Activated CD4-positive, alpha-beta T cell treated with anti-CD3 and anti-CD28 coated beads, Interleukin-2, amount 50 U/mL, for 1 hour (primary cell): ENCODE data around the gene C9.
"Not testable (repeated sequence)": the region's sequence is repeated elsewhere in the genome, so short reads cannot be mapped to it uniquely, and the experiment has no call there.

Source experiments
- DNase-seq: peaks from one replicate; pipeline ENCODE4 v3.0.0-alpha.2; 2020

C9 gene

DNA sequence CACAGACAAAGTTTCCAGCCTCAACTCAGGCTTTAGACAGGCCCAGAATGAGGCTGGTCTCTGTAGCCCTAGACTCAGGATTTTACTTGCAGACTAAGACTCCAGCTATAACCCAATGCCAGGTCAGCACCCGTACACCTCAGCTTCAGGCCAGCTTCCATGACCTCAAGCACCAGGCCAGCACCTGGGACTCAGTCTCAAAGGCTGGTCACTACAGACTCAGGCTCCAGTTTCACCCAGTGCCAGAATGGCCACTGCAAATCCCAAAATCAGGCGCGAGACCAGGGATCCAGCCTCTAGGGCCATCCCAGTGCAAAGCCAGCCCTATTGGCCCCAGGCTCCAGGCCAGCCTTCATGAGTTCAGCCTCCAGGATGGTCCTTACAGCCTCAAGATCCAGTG, 44.9 kb downstream of the C9 start:
- DNase-seq: no peak

DNA sequence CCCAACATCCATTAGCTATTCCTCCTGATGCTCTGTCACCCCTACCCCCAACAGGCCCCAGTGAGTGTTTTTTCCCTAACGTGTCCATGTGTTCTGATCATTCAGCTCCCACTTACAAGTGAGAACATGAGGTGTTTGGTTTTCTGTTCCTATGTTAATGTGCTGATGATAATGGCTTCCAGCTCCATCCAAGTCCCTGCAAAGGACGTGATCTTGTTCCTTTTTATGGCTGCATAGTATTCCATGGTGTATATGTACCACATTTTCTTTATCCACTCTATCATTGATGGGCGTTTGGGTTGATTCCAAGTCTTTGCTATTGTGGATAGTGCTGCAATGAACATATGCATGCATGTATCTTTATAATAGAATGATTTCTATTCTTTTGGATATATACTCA, 47.8 kb downstream of the C9 start:
- DNase-seq: not testable (repeated sequence)

DNA sequence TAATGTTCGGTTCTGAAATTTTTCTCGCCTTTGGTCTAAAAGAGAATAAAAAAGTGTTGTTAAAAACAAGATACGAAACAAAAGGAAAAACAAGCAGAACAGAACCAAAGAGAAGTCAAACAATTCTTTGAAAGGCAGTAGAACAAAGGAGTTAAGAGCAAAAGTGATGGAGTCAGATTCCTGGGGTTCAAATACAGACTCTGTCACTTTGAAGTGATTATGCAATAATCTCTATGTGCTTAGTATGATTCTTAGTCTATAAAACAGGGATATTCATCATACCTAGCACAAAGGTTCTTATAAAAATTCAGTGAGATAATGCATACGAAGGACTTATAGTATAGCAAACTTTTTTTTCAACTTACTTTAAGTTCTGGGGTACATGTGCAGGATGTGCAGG, 48.3 kb downstream of the C9 start:
- no peak for DNase-seq

DNA sequence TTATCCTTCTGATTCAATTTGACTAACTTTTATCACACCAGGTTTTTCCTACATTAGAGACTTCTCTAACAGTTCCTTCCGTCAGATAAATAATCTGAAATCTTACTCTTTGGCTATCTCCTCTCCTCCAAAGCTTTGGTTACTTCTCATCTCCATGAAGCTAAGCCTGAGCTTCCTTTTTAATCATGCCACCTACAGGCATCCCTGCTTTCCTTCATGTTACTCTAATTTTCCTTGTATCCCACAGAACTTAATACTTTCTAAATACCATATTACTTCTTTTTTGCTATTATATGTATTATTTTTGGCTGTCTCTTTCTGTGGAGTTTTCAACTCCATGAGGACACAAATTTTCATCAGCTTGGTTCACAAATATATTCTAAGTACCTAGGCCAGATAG, 49.7 kb downstream of the C9 start:
- DNase-seq: no peak

DNA sequence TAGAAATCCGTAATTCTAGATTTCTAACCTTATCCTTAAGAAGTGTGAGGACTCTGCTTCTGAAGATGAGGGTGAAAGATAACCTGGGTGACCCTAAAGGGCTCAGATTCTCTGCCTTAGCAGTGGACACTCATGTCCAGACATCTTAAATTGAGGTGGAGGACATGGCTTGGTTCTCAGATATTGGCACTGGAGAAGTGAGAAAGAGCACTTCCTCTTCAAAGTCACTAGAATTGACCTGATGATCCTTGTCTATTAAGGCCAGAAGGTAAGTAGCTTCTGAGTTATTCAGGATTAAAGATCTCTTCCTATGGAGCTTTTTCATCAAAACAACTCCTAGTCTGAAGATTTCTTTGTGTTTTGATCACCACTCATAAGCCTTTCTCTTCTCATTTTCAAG, 54.8 kb downstream of the C9 start:
- no peak for DNase-seq

DNA sequence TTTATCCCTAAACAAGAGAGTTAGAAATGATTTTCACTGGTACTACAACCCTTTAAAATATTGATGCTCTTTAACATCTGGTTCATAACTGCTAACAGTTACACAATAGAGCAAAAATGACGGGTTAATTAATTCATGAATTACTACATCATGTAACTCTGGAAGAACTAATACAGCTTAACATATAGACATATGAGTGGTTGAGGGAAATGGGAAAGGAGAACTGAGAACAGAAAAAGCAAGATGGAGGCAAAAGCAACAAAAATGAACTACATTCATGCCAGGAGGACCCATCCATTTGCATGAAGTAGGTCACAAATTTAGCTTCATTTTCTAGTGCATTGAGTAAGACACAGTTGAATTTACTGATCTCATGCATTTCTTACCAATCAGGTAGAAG, 61.8 kb downstream of the C9 start:
- DNase-seq: no peak

DNA sequence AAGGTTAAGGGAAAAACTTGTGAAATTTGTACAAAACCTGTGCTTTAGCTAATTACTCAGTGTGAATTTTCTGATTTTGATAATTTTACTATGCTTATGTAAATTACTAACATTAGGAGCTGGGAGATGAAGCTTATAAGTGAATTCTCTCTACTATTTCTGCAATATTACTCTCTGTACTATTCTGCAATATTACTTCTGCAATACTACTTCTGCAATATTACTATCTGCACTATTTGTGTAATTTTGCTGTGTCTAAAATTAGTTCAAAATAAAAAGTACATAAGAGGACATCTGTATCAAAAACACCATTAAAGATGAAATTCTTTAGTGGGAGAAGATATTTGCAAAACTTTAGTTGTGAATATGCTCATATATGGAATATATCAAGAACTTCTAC, 62.9 kb downstream of the C9 start:
- no peak for DNase-seq

DNA sequence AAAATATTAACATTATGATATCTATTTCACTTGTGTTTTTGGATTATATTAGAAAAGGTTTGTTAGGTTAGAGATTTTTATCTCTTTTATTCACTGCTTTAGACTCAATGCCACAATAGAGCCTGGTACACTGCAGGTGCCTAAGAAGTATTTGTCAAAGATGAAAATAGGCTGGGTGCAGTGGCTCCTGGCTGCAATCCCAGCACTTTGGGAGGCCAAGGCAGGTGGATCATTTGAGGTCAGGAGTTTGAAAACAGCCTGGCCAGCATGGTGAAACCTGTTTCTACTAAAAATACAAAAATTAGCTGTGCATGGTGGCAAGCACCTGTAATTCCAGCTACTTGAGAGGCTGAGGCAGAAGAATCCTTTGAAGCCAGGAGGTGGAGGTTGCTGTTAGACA, 64.3 kb downstream of the C9 start:
- no peak for DNase-seq

DNA sequence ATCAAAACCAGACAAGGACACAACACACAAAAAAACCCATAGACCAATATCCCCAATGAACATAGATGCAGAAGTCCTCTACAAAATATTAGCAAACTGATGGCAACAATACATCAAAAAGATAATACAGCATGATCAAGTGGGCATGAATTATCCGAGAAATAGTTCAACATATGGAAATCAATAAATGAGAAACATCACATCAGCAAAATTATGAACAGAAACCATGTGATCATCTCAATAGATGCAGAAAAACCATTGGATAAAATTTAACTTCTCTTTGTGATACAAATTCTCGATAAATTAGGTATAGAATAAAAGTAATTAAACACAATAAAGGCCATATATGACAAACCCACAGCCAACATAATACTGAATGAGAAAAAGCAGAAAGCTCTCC, 69.6 kb downstream of the C9 start:
- DNase-seq: no peak

DNA sequence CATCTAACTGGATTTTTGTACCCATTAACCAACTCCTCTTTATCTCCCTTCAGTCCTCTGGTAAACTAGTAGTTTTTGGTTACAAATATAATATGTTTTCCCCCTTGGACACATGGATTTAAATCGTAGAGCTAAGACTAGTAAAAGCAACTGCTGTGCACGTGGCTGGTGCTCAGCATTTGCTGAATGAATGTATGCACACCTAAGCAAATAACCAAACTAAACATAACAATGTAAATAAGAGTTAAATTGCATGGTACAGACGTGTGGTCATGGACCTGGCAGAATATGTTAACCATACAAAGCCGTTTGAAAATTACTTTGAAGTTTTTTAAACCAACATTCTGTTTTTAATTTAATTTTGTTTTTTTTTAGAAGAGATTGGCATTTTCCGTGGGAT, 79.7 kb downstream of the C9 start:
- DNase-seq: no peak

DNA sequence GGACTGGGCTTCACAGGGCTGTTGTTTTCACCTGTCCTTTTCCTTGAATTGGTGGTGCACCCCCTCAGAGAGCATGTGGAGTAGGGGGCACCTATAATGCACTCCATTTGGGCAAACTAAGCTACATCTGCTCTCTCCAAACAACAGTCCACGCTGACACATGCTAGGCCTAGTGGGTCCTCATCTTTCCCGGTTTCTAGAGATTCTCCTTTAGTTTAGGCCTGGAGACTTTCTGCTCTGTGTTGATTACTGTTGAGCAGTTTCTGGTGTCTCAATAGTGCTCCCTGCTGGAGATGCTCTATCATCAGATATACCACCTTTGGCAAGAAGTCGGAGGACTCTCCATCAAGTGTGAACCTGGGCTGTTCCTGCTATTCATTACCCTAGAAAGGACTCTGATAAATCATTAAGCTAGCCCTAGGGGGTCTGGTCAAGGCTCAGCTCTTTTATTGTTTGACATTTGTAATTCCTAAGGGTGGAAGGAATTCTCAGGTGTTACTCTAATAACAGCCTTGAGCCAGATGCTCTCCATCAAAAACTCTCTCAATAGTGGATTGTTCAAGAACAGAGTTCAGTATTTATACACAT, 81.0 kb downstream of the C9 start:
- peak; percentile 49 for DNase-seq

DNA sequence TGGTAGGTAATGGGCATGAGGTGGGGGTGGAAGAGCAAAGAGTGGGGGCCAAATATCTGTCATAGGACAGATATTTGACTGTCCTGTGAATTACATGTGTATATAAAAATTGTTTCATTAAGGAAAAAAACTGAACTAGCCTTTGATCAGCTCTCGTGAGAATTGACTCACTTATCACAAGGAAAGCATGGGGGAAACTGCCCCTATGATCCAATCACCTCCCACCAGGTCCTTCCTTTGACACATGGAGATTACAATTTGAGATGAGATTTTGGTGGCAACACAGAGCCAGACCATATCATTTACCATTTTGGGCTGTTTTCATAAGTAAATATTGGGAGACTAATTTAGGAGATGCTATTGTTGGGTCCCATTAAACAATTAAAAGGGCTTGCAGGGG, 81.7 kb downstream of the C9 start:
- no peak for DNase-seq

DNA sequence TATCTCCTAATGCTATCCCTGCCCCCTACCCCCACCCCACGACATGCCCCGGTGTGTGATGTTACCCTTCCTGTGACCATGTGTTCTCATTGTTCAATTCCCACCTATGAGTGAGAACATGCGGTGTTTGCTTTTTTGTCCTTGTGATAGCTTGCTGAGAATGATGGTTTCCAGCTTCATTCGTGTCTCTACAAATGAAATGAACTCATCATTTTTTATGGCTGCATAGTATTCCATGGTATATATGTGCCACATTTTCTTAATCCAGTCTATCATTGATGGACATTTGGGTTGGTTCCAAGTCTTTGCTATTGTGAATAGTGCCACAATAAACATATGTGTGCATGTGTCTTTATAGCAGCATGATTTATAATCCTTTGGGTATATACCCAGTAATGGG, 88.4 kb downstream of the C9 start:
- not testable (repeated sequence) for DNase-seq

DNA sequence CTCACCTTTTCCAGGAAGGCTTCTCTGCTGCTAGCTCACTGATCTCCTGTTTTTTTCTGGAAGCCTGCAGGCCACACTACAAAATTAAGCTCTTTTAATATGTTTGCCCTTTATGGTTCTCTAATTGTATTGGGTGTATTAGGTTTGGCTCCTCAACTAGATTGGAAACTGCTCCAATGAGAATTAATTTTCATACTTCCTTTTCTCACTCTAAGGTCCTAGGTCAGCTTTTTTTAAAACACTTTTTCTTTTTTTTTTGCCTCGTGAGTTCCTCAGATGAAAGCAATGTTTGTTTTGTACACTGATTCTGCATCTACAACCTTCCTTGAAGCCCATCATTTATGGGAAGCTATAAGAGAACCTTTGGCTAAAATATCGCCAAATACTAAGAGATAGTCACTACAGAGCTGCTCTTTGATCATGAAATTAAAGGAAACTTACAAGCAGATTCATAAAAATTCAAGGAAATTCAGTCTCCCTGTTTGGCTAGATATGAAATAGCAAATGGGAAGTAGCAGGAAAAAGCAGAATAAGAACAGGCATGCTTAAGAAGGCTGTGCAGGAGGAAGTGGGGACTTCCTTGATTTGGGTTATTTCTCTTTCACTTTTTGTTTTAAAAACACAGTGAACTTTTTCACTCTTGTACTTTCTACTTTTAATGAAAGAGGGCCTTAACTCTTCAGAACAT, 89.8 kb downstream of the C9 start:
- DNase-seq: no peak

DNA sequence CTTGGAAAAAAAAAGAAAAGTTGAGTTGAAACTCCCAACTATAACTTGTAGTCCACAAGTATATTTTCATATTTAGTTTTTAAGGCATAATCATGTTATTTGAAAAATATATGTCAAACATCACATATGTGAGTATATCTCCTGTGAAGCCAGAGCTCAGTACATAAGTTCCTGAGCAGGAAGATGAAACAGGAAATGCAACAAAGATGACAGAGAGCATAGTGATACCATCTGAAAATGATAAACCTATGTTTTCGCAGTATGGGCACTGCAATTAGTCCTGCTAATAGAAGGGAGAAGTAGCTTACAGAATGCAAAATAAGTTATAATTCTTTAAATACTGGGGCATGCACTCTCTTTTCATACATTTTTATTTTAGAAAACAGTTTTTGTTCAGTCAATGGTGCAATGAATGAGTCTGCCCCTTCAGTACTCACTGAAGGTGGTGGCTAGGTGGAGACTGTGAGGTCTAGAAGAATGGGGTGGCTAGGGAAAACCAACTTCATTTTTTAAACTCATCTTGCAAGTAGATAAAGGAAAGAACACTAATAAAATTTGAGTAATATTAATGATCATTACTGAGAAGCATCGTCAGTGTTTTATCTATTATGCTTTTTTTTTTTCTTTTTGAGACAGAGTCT, 90.9 kb downstream of the C9 start:
- DNase-seq: no peak

DNA sequence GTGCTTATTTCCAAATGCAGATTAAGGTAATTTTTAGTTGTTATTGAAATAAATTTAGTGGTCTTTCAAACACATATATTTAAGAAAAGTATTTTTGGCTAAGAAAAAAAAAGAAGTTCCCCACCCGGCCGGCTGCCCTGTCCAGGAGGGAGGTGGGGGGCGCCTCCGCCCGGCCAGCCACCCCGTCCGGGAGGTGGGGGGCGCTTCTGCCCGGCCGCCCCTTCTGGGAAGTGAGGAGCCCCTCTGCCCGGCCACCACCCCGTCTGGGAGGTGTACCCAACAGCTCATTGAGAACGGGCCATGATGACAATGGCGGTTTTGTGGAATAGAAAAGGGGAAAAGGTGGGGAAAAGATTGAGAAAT, 91.4 kb downstream of the C9 start:
- DNase-seq: not testable (repeated sequence)

DNA sequence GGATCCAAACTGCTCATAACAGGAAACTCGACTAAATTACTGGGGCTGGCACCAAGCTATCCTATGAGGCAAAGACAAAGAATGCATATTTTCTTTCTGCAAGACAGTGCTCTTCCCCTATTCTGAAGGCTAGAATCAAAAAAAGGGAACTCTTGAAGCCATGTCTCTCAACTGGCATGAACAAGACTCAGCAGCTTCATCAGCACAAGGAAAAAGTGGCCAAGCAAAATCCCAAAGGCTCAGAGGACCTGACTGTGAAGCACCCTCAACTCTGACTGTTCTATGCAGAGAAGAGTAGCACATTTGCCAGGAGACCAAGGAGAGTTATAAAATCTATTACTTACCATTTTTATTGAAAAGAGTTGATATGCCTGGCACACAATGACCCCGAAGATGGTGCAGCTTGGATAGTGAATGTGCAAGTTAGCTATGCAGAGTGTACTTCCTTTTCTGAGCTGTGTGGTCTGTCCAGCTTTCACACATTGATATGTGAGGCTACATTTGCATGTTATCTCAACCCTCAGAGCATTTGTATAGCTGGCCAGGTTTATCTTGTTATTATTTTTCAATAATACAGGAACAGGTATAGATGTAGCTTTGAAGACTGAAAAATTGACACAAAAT, 94.0 kb downstream of the C9 start:
- DNase-seq: no peak

DNA sequence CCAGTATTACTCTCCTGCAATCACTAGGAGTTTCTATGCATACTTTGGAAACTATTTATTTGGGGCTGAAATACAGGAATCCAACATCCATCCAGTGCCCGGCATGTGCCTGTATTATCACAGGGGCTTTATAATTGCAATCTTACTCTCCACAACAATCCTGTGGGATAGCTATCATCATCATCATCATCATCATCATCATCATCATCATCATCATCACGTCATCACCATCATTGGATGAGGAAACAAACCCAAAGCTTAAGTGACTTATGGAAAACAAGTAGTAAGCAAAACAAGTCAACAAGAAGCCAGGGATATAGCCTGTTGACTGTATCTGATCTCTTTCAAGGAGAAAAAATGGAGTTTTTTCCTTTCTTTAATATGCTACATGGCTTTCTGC, 97.1 kb downstream of the C9 start:
- DNase-seq: no peak

DNA sequence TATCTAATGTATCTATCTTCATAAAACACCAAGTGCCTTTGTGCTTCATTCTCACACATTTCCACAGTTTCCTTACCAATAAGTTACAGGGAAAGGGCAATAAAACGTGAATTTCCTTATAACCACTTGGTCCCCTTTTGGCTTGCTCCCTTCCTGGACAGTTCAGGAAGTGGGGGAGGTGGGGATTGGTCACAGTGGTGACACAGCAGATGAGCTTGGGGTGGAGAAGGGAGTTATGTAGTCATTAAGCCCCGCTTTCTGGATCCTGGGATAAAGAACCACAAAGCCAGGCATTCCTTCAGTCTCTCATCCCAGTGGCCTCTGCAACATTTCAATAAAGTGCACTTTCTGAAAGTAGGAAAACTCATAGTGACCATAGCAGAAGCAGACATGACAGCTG, 97.9 kb downstream of the C9 start:
- DNase-seq: no peak

DNA sequence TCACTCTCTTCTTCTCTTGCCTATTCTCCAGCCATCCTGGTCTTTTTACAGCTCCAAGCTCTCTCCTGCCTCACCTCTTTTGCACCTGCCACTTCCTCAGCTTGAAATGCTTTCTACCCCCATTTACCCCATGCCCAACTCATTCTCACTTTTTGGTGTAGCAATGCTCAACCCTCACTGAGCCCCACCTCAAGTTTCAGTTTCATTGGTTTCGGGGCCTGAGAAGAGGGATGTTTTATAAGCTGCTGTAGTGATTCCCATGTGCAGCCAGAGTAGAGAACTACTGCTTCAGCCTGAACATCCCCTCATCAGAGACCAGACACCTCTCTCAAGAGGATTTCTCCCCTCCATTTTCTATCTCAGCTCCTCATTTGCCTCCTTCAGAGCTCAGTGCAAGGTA, 99.8 kb downstream of the C9 start:
- DNase-seq: no peak

DNA sequence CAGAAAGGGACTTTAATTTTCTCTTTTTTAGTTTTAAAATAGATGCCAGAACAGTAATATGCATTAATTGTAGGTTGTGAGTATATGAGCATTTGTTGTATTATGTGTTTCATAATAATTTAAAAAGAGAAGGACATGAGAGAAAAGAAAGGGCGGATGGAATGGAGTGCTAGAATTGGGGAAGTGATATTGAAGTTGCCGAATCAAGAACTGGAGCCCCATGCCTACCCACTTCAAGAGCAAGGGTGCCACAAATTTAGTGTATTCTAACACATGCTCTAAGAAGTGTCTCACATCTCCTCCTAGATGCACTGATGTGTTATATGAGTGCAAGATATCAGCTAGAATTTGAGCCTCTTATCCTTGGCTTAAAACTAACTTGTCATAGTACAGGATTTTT, 101.3 kb downstream of the C9 start:
- DNase-seq: no peak

DNA sequence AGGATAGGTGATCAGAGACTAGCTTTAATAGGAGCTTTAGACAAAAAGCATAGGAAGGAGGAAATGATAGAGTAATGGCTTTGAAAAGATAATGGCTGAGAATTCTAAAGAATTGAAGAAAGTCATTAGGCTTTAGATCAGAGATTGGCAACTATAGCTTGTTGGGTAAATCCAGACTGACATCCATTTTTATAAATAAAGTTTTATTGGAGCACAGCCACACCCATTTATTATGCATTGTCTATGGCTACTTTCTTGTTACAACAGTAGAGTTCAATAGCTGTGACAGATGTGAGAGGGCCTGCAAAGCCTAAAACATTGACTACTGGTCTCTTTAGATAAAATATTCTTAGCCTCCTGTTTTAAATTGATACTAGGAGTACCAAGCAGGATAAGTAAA, 104.2 kb downstream of the C9 start:
- no peak for DNase-seq

DNA sequence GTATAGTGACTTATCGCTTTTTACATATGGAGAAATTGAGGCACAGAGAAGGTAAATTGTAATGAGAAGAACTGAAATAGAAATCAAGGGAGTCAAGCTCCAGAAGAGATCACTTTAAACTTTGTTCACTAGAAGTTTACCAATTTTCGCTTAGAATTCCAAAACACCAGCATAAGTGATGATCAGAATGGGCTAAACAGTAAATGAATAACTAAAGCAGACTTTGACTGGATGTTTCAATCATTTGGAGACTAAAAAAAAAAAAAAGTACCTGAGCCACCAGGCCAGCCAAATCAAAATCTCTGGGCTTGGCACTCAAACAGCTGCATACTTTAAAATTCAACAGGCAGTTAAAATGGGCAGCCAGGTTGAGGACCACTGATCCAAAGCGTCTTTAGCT, 106.7 kb downstream of the C9 start:
- DNase-seq: no peak

DNA sequence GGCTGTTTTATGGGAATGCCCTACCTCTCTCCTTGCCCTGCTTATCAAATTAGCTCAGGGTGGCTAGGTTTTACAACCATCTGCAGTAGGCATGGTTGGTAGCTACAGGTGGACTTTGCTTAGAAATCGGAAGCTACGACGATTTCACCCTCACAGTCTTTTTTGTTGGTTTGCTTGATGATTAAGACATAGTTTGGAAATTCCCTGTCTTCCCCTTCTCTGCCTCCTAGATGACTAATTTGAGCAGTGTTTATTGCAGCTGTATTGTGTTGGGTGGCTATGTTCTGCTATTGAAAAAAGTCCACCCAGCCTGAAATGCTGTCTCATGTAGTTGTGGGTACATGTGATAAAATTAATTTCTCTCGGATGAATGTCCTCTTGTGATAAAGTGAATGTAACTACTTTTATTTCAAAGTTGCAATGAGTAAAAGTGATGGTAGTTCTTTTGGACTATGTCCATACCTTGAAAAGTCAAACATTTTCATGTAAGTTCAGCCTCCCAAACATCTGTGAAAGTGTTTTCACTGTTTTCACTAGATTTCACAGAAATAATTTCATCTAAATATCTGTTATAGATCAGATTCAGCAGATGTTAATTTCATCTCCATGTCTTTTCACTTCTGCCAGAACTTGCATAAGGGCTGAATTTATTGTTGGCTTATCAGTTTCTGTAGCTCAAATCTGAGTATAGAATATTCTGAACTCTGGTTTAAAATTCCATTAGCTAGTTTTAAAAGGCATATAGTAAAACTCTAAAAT, 107.6 kb downstream of the C9 start:
- no peak for DNase-seq
